ELR (cell line): ENCODE measurements around the gene SVIL.
A peak's percentile ranks its signal among the peaks of the same experiment; 100 is the strongest.

ENCODE experiments used
- DNase-seq: peaks from one replicate; pipeline ENCODE4 v3.0.0-alpha.2; 2015; ENCODE audit warnings: low read depth

Gene SVIL, protein sequence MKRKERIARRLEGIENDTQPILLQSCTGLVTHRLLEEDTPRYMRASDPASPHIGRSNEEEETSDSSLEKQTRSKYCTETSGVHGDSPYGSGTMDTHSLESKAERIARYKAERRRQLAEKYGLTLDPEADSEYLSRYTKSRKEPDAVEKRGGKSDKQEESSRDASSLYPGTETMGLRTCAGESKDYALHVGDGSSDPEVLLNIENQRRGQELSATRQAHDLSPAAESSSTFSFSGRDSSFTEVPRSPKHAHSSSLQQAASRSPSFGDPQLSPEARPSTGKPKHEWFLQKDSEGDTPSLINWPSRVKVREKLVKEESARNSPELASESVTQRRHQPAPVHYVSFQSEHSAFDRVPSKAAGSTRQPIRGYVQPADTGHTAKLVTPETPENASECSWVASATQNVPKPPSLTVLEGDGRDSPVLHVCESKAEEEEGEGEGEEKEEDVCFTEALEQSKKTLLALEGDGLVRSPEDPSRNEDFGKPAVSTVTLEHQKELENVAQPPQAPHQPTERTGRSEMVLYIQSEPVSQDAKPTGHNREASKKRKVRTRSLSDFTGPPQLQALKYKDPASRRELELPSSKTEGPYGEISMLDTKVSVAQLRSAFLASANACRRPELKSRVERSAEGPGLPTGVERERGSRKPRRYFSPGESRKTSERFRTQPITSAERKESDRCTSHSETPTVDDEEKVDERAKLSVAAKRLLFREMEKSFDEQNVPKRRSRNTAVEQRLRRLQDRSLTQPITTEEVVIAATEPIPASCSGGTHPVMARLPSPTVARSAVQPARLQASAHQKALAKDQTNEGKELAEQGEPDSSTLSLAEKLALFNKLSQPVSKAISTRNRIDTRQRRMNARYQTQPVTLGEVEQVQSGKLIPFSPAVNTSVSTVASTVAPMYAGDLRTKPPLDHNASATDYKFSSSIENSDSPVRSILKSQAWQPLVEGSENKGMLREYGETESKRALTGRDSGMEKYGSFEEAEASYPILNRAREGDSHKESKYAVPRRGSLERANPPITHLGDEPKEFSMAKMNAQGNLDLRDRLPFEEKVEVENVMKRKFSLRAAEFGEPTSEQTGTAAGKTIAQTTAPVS (N-terminal part only)

DNA sequence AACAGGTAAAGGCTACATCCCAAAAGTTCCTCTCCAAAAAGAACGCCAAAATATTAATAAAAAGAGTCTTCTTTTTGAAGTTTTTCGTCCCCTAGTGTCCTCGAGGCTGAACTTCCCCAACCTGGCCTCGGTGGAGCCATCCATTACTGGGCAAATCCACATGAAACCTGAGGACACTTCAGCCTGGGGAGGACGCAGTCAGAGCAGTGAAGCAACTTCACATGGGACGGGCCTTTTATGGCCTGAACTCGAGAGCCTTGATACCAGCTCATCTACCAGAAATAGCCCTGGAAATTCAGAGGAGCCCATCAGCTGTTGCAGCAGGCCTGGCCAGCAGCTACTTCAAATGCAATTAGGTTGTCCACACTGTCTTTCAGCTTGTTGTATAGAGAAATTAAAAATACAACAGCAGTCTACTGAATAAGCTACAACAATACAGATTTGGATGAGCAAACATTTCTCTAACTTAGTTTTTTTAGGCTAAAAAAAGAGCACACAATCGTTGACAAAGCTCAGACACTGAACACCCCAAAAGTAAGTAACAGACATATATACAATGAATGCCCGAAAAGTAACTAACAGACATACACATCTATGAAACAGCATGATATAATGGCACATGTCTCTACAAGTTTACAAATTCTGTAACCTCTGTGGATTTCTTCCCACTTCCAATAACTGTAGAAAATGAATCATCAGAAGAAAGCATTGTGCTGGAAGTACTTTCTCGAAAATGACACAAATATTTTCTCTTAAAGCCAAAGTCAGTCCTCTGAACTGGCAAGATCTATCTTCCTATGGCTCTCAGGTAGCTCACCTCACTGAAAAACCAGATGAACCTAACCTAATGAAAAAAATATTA is at the start of gene SVIL:
SVIL (minus strand) TSS at position 208 of the 862 bp plus-strand sequence. CDS start 79,913 bp downstream, outside the sequence.
- peak; percentile 59 for DNase-seq

DNA sequence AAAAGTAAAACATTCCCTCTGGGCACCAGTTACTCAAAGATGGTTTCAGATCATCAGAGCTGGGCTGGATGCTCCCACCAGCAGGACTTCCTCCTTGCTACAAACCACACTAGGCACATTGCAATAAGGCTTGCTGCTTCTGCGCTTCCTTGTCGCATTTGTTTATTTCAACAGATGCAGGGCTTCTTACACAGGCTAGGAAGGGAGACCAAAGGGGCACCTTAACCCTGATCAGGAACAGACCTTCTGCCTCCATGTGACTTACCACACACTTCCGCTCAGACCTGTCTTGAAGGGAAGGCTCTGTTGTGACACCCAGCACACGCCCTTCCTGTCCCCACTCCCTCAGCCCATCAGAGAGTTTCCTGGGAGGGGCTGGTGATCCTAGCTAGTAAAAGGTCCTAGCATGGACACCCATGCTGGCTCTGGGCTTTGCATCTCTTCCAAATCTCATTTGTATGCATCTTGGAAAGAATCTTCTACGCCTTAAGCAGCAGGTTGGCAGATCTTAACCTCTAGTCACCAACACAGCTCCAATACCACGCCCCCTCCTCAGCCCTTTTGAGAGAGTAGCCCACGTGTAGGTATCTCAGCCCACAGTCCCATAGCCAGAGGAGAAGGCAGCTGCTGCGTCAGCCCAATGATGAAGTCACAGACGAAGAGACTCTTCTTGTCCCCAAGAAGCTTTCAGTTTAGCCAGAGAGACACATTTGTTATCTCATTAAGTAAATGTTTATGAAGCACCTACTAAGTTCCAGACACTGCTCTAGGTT is 47.1 kb upstream of the SVIL start:
- DNase-seq: no peak

DNA sequence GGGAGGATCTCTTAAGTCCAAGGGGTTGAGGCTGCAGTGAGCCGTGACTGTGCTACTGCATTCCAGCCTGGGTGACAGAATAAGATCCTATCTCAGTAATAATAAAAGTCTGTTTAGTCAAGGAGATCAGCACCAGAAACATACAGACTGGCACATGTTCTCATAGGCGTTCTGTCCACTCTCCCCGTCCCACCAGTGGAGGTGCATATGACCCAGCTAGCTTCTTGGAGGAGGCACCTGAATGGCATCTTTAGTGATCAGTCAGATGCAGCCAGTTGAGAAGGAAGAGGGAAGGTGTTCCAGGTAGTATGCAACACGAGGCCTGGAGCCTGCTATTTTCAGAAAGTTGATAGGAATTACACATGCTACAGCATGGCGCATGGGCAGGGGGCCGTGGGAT is 45.3 kb upstream of the SVIL start:
- no peak for DNase-seq

DNA sequence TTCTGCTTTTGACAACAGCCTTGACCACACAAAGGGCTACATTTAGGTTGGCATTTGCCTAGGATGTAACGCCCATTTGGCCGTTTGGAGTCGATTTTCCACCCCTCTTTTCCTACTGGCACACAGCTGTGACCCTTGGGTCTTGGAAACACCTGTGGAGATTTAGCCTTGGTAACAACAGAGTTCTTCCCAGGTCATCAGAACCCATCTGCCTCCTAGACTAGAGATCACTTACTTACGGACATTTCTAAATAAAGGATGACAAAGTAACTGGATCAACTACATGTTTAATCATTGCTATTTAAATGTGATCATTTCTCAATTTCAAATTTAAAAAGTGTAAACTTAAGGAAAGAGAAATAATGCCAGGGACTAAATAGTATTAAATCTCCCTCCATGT is 42.0 kb upstream of the SVIL start:
- DNase-seq: no peak

DNA sequence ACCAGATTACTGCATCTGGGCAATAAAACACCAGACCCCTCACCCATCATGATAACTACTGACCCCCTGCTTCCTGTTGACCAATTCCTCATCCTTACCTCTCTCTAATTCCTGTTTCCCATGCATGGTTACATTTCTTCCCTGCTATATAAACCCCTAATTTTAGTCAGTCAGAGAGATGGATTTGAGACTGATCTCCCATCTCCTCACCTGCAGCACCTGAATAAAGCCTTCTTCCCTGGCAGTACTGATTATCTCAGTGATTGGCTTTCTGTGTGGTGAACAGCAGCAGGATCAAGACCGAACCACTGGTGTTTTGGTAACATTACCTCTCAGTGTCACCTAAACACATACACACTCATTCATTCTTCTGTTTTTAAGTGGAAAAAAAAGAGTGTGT is 41.2 kb upstream of the SVIL start:
- no peak for DNase-seq

DNA sequence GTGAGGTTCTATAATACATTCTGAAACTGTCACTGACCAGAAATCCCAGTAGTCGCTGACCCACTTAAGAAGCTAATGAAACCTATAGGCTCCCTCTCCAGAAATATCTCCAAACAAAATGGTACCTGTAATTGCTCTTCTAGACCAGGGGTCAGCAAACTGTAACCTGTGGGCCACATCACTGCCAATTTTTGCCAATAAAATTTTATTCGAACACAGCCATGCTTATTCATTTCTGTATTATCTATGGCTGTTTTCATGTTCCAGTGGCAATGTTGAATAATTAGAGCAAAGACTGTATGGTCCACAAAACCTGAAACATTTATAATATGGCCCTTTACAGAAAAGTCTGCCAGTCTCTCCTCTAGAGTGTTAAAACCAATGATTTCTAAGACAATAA is 37.2 kb upstream of the SVIL start:
- DNase-seq: no peak

DNA sequence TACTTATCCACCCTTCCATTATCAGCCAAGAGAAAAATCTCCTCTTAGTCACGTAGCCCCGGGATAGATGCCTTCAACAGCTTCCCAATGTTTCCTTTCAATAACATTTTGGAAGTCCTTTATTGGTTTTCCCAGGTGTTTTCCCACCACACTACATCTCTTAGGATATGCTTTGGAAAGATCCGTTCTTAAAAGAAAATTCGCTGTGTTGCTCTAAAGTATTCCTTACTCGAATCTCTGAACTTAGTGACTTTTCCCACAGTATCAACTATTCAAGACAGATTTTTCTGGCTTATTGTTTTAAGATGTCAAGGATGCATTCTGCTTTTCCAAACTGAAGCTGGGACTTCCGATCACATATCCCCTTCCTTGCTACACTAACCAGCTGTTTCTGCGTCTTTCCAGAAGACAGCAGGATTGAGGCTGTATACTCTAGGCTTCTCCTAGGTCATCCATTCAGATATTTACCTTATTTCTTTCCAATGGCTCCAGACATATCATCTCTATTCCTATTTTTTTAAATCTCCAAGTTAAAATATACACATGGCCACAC is 36.5 kb upstream of the SVIL start:
- no peak for DNase-seq

DNA sequence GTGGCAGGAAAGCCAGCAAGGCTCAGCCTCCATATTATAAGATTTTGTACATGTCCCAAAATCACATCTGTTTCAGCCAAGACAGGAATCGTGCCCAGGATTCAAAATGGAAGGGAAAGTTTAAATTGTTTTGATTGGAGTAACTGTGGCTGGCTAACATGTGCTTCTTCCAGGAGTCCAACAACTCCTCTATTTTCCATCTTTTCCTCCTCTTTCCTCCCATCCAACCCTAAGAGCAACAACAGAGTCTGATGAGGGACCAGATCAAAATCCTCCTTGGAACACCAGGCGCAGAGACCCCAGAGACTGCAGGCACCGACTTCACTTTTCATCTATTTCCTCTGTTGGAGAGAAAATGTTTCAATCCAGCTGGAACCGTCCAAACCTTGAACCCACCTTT is 36.0 kb upstream of the SVIL start:
- no peak for DNase-seq

DNA sequence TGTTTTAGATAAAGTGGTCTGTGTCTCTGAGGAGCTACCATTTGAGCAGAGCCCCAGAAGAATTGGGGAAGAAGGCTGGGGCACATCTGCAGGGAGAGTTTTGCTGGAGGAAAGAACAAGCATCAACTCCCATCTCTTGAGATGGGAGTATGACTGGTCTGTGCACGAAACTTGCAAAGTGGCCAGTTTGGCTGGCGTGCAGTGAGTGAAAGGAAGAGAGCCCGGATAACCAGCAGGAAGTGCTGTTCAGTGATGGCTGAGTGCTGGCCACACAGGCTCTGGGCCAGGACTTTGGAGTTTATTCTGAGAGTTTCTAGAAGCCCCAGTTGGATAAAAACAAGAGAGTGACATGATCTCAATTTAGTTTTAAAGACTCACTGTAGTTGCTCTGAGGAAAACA is 34.4 kb upstream of the SVIL start:
- DNase-seq: no peak

DNA sequence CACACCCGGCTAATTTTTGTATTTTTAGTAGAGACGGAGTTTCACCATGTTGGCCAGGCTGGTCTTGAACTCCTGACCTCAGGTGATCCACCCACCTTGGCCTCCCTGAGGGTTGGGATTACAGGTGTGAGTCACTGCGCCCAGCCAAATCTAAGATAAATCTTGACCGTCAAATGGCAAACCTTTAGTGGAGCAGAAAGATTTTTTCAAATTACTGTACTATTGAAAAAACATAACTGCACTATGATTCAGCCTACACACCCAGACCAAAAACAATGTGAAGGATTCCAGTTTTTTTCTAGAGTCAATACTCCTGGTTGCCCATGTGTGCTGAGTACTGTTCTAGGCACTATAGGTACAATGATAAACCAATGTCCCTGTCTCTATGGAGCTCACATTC is 33.9 kb upstream of the SVIL start:
- DNase-seq: peak; percentile 35

DNA sequence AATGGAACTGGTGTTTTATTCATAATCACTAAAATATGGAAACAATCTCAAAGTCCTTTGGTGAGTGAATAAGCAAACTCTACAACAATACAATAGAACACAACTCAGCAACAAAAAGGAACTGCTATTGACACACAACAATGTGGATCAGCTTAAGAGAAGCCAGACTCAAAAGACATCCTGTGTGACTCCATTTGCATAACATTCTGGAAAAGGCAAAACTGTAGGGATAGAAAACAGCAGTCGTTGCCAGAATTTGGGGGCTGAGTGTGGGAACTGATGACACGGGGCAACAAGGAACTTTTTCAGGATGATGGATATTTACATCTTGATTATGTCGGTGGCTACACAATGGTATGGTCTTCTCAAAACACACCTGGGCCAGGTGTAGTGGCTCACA is 32.4 kb upstream of the SVIL start:
- DNase-seq: no peak

DNA sequence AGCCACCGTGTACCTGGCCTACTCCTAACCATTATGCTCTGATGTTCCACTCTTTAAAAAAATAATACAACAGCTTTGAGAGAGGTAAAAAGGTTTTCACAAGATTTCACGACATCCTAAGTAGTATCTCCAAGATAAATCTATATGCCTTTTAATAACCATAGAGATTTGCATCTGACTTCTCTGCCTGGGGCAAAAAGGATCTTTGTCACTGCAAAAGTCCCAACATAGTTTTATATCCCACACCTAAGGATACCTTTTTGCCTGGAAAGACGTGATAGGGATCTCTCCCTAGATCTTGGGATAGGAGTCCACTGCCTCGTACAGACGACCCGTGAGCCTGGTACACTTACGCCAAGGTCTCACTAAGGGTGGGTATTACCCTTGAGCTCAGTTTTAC is 31.4 kb upstream of the SVIL start:
- DNase-seq: no peak

DNA sequence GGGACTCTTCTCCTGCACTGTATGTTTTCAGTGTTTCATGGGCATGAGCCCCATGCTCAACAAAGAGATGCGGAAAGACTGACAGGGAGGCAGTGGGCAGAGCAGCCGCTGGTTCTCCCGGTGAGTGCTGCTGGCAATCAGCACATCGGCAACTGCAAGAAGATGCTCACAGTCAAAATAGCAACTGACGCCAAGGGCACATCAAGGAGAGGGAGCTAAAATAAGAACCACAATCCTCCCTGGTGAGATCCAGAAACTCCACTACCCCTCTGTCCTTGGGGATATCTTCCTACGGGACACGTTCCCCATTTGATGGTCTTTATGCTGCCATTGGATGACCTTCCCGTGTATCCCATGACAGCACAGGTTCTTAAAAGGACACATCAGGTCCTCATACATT is 28.9 kb upstream of the SVIL start:
- DNase-seq: no peak

DNA sequence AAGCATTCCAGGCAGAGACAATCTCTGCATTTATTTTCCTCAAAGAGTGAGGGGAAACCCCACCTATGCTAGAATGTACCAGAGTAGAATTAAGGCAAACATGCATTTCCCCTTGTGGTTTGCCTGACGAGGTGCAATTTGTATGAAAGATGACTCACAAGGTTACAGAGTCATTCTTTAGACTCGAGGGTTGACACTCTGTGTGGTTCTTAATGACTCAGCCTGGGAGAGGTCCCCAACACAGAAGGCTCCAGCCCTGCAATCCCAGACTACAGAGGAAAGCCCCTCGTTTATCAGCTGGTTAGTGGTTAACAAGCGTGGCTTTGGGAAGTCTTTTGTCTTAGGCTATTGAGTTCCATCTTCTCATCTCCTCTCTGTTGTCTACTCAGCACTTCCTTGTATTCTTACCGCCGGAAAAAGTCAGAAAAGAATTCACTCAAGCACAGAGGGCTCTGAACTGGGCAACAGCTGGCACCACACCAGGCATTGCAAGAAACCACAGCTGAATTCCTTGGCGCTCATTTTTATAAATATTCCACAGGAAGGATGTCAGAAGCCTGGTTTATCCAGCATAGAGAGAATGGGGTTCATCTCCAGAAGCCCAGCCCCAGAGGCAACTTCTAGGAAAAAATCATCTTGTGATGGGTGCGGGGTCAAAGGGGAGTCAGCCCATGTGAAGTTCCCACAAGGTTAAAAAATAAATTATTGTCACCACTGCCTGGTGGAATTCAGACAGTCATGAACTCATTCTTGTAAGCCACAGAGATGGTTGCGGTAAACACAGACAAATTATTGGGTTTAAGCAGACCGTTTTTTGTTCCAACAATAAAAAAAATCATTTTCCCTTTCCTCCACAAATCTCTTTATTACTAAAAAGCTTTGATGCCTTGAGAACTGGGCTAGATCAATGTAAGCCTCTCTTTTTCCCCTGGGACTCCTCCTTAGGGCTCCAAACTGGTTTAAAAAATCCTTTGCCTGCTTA is 24.5 kb upstream of the SVIL start:
- peak; percentile 100 for DNase-seq

DNA sequence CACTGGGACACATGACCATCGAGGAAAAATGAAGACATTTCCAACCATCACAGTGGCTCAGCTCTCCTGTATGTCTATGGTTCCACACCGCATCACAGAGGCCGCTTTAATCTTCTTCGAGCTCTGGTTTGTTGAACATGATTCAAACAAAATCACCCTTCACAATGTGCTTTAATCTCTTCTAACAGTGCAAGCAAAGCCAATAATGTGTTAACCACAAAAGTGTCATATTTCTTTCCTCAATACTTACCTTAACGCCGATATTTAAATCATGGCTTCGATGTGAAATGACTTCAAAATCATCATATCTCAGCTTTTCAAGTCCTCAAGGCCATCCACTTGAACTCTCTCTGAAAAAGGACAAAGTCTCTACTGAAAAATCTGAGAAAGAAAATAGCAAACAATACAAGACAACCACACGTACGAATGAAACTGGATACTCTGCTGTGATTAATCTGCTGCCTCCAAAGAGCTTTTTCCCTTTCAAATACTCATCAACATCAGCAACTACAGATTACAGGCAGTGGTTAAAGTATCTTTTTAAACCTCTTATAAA is 23.0 kb upstream of the SVIL start:
- DNase-seq: no peak

DNA sequence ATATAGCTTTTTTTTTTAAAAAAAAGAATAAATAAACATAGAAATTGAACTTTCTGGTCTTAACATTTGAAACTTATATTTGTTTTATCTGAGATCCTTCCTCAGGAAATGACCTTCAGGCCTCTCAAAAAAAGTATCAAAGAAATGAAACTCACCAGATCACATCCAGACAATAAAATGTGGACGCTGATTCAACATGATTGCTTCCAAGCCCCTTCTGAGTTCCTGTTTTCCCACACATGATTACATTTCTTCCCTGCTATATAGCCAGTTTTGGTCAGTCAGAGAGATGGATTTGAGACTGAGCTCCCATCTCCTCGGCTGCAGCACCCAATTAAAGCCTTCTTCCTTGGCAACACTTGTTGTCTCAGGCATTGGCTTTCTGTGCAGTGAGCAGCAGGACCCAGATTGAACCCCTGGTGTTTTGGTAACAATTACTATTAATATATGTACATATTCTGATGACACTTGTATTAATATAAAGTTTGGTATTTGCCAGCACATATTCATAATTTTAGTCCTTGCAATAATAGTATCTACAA is 21.8 kb upstream of the SVIL start:
- no peak for DNase-seq

DNA sequence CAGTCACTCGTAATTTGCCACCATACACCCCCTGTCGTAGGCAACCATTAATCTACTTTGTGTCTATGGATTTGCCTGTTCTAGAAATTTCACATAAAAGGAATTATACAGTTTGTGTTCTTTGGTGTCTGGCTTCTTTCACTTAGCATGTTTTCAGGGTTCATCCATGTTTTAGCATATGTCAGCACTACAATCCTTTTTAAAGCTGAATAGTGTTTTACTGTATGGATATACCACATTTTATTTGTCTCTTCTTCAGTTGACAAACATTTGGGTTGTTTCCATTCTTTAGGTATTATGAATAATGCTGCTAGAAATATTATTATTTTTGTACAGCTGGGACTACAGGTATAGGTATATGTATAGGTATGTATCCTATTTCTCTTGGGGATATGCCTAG is 17.4 kb upstream of the SVIL start:
- no peak for DNase-seq

DNA sequence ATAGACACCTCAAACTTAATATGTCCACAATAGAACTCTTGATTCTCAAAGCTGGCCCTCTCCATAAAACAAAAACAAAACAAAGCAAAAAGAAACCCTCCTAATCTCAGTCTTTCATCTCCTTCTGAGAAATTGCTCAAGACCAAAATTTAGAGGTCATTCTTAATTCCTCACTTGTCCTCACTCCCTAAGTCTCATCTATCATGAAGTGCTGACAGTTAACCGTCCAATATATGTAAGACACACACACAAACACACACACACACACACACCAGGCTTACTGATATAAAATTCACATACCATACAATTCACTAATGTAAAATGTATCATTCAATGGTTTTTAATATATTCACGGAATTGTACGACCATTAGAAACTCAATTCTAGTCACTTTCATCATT is 17.0 kb upstream of the SVIL start:
- no peak for DNase-seq

DNA sequence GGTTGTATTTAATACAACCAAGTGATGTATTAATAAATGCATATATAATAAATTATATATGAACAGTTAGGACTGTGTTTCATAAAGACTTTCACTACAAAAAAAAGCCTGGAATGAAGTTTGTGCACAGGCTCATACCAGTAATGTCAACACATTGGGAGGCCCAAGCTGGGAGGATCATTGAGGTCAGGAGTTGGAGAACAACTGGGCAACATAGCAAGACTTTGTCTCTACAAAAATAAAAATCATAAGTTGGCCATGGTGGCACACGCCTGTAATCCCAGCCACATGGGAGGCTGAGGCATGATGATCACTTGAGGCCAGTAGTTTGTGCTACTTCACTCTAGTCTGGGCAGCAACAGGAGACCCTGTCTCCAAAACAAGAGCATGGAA is 15.8 kb upstream of the SVIL start:
- no peak for DNase-seq
